ENCODE measurements around the gene LAMTOR5.

LAMTOR5 gene

DNA sequence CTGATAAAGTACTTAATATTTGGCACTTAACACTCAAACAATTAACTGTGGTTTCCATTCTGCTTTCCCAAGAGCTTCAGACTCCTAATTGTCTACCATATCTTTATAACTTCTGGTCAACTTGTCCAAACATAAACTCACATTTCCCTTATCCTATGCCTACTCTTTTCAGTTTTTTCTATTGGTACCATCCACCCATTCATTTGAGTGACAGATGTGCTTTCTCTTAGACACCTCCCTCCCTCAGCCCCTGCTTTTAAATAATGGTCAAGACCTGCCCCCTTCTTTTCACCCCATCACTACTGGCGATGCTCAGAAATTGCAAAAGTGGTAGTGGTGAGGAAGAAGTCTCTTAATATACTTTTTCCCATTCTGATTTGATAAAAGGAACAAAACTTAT is 22.1 kb downstream of the LAMTOR5 start:
- DNase-seq, result no peak

DNA sequence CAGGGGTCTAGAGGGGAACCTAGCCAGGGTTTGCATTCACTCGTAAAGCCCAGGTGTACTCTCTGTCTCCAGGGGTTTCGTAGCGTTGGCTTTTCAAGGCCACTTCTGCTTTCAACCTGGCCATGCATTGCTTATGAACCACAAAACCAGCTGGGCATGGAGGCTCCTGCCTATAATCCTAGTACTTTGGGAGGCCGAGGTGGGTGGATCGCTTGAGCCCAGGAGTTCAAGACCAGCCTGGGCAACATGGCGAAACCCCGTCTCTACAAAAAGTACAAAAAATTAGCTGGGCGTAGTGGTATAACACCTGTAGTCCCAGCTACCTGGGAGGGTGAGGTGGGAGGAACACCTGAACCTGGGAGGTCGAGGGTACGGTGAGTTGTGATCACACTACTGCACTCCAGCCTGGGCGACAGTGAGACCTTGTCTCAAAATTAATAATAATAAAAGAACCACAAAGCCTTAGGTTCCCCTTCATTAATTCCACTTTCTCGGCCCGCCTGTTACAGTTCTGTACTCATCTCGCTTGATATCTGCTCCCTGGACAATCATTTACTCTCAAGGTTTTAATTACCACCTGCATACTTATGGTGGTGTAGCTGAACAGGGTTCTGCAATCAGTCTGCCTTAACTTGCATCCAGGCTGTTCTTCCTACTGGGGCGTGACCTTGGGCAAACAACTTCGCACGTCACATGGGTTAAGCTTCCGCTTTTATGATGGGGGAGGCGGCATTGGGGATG is 22.7 kb downstream of the LAMTOR5 start:
- DNase-seq, result no peak

GRCh38 chr1:110383251-110383990 is 24.1 kb downstream of the LAMTOR5 start:
- DNase-seq, result no peak

- DNase-seq, result no peak
These were observed 26.7 kb downstream of the LAMTOR5 start for GRCh38 chr1:110380672-110381283.

GRCh38 chr1:110375490-110375889 is 32.0 kb downstream of the LAMTOR5 start:
- DNase-seq, result no peak

DNA sequence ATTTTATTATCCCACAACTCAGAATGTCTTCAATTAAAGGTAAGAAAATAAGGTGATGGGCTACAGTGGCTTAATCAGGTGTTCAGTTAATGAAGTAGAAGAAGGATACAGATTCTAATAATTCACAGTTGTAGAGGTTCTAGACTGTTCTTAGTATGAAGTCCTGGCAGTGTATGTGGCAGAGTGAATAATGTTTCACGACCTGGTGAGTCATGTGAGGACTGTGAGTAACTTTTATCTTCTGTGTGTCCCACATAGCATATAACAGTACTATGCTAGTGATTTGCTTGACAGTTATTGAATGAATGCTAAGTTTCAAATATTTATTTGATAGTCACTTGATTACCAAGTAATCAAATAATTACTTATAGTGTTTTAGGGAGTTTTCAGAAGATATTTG is 36.7 kb downstream of the LAMTOR5 start:
- DNase-seq, result no peak

DNA sequence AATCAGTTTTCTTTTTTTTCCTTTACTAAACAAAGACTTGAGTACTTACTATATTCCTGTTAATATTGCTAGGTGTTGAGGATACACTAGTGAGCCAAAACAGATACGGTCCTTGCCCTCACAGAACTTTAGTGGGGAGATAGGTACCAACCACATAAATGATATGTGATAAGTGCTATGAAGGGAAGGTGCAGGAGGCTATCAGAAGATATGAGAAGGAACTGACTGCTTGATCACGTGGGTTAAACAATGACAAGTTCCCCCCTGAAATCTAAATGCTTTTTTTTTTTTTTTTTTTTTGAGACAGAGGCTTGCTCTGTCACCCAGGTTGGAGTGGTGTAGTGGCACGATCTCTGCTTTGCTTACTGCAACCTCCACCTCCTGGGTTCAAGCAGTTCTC is 43.3 kb downstream of the LAMTOR5 start:
- DNase-seq, result no peak

DNA sequence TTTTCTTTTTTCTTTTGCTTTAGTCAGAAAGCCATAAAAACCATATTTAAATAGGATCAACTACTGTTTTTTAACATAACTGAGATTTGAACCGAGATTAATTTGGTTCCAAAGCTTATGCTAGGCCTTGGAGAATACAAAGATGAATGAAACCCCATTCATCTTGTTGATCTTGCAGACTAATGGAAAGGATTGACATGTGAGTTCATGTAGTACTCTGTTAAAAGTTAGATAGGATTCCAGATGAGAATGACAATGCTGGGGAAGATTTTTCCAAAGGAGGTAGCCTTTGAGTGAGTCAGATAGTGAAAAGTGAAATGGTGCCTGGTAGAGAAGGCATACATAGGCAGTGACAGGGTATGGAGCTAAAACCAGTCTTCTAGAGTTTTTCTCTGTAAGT is 45.6 kb downstream of the LAMTOR5 start:
- DNase-seq, result no peak

DNA sequence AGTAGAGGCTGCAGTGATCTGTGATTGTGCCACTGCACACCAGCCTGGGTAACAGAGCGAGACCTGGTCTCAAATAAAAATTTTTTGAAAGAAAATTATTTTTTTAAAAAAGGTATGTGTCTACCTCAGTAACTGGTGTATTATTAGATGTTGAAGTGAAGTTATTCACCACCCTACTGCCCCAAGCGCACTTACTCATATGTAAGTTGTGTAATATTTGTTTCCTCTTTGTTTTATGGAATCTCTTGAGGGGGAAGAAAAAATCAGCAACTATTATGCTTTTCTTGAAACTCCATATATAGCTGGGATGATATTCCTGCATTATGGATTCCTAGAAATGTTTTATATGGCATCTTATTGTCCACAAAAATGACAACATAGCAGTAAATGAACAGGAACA is 47.1 kb downstream of the LAMTOR5 start:
- DNase-seq, result no peak

DNA sequence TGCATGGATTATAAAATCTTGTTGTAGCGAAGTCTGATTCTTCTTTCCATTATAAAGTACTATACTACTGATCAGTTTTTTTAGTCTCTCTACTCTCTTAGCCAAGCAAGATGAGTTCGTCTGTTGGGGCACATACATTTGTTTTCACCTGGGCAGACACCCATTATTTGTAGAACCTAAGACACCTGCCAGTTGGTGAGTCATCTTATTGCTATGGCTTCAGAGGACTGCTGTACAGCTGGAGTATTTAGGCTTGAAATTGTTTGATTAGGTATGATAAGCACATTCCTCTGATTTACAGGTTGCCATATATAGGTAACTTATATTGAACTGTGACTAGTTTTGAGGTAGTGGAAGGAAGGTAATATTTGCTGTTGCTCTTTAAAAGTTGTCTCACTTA is 51.1 kb downstream of the LAMTOR5 start:
- no peak for DNase-seq

DNA sequence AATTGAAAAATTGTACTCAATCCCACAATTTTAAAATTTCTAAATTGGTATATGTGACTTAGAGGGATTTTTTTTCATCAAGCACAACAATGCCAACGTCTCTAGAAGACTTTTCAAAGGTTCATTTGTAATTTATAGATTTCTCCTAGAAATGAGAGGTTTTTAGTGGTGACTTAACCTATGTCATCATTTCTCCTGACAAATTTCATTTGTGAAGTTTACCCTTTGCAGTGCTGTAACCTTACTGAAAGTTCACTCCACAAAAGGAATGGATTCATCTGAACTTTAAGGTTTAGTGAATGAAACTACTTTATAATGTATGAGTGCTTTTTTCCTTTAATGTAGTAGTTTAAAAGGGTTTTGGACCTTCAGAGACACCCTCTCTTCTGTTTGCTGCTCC is 52.2 kb downstream of the LAMTOR5 start:
- no peak for DNase-seq

All from NCI-H187 (cell line).